Common myeloid progenitor, CD34-positive (primary cell): ENCODE measurements around the gene OBSL1. TPM values are rescaled to one million over a fixed set of nuclear protein-coding genes. Genes with fewer than 3 reads are reported as not detected.

ENCODE experiments used
- CTCF ChIA-PET: fragments of 350-600 bp; sonication (Branson Sonifier 250); formaldehyde crosslinking; loops from one replicate; lab custom pipeline; 2021; ENCODE audit warnings: antibody characterized with exemption; lab: Charles Lee
- POLR2A ChIA-PET: fragments of 350-600 bp; sonication (Branson Sonifier 250); formaldehyde crosslinking; loops from one replicate; lab custom pipeline; 2021; ENCODE audit warnings: antibody characterized with exemption; lab: Charles Lee
- DNase-seq, 3 donors: peaks; one replicate each; pipeline versions ENCODE4 v3.0.0 to v3.0.0-alpha.2; 2013
- H3K27ac ChIP-seq, 2 experiments: 1 replicate in 1 of 2; 2 replicates in 1 of 2; pipeline ENCODE4 v1.7.0; 2013; ENCODE audit warnings: inconsistent platforms in 2 of 2, low read length in 2 of 2, mild to moderate bottlenecking in 2 of 2, low read depth in 1 of 2, moderate library complexity in 1 of 2; ENCODE audit not compliant: severe bottlenecking in 2 of 2, insufficient read depth in 1 of 2, poor library complexity in 1 of 2
- H3K27me3 ChIP-seq, 5 experiments: replicated peaks in 2 of 5; 1 replicate in 3 of 5; 2 replicates in 2 of 5; pipeline versions ENCODE4 v1.6.1 to v1.7.0; 2013; ENCODE audit warnings: low read length in 4 of 5, mild to moderate bottlenecking in 2 of 5, moderate library complexity in 2 of 5, inconsistent platforms in 1 of 5; ENCODE audit not compliant: insufficient read depth in 5 of 5, control insufficient read depth in 4 of 5
- H3K36me3 ChIP-seq, 4 experiments: 1 replicate in 2 of 4; 2 replicates in 2 of 4; pipeline versions ENCODE4 v1.6.1 to v1.7.0; 2013; ENCODE audit warnings: low read length in 3 of 4, control low read depth in 1 of 4, mild to moderate bottlenecking in 1 of 4; ENCODE audit not compliant: control insufficient read depth in 4 of 4, insufficient read depth in 4 of 4
- H3K4me1 ChIP-seq, 4 experiments: 1 replicate in 3 of 4; 2 replicates in 1 of 4; pipeline versions ENCODE4 v1.6.1 to v1.7.1; 2013; ENCODE audit warnings: low read length in 3 of 4, mild to moderate bottlenecking in 3 of 4, control low read depth in 1 of 4, inconsistent platforms in 1 of 4, moderate library complexity in 1 of 4; ENCODE audit not compliant: control insufficient read depth in 4 of 4, insufficient read depth in 4 of 4; ENCODE audit errors: control extremely low read depth in 1 of 4
- H3K4me3 ChIP-seq, 7 experiments: 1 replicate in 4 of 7; 2 replicates in 3 of 7; pipeline versions ENCODE4 v1.5.1 to v1.7.0; 2013; ENCODE audit warnings: mild to moderate bottlenecking in 7 of 7, low read length in 6 of 7, moderate library complexity in 6 of 7, inconsistent platforms in 2 of 7, low read depth in 2 of 7, control low read depth in 1 of 7; ENCODE audit not compliant: insufficient read depth in 4 of 7, control insufficient read depth in 1 of 7; ENCODE audit errors: extremely low read depth in 1 of 7
- H3K9me3 ChIP-seq, 5 experiments: 1 replicate in 4 of 5; 2 replicates in 1 of 5; pipeline versions ENCODE4 v1.6.1 to v1.7.1; 2013; ENCODE audit warnings: low read length in 4 of 5, mild to moderate bottlenecking in 2 of 5, inconsistent platforms in 1 of 5, low read depth in 1 of 5, moderate library complexity in 1 of 5; ENCODE audit not compliant: control insufficient read depth in 4 of 5, insufficient read depth in 2 of 5; ENCODE audit errors: control extremely low read depth in 1 of 5
- WGBS: methylation state at CpG from one replicate; pipeline ENCODE4 v1.1.5; 2013; ENCODE audit not compliant: insufficient coverage; 5-methylcytosine and 5-hydroxymethylcytosine counted together
- polyA plus RNA-seq: library from polyadenylated mRNA; unstranded; fragments of 120-200 nt; gene quantifications from one replicate; pipeline ENCODE4 v1.2.1, GENCODE V29; 2013

OBSL1 gene
- polyA plus RNA-seq, result 72.9 TPM

GRCh38 chr2:219571311-219572236 lies at the start of gene OBSL1:
OBSL1 (minus strand) TSS chr2:219571539; CDS start chr2:219571232, 307 bp downstream.
- H3K4me1 ChIP-seq, result peaks cover 0 to 17% (median 15%) of the 10 kb centered on the region in 4 experiments
- ChIA-PET CTCF (interaction anchor here (0.7 to 2.2 kb wide), 10 partner anchors 11 to 72 kb away, joined by 3 to 18 read pairs (median 6); partner anchors contain the start of genes CHPF and TMEM198), POLR2A (interaction anchor here (0.8 to 1.6 kb wide), 4 partner anchors 11 to 26 kb away, joined by 3 to 6 read pairs (median 3); partner anchors contain the start of gene STK11IP)
- WGBS, result 7% methylated on average over 34 of the region's 42 CpGs
- peak within 1 kb of the TSS; percentile 53 to 86 (median 69) for H3K4me3 ChIP-seq
- H3K27me3 ChIP-seq, result no peaks in the 10 kb centered on the region
- peak within 1 kb of the TSS in 1 of 2 experiments; percentile 58 for H3K27ac ChIP-seq
- H3K36me3 ChIP-seq, result peaks cover 0 to 22% (median 13%) of the 10 kb centered on the region in 4 experiments
- H3K9me3 ChIP-seq, result no peaks in the 10 kb centered on the region
- DNase-seq, result peak; percentile 52 to 63 (median 59)

DNA sequence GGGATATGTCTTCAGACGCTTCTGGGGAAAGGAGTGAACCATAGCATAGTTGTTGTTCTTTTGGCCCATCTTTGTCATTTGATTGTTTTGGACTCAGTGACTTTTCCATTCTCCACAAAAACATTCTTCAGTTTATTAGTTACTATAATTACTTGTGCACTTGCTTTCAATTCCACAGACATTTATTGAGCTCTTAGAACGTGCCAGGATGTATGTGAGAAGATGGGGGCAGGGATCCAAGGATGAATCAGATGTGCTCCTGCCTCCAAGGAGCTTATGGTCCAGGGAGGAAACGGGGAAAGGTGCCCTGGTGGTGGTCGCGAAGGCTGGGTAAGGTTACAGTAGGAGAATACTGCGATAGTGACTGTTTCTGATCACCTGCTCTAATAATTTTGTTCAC lies 49.2 kb upstream of the OBSL1 start:
- Histone ChIP-seq H3K27me3 (peaks cover 0 to 8% (median 2%) of the 10 kb centered on the region in 5 experiments), H3K4me1 (no peaks in the 10 kb centered on the region), H3K36me3 (peaks cover 3 to 12% (median 9%) of the 10 kb centered on the region in 4 experiments), H3K9me3 (no peaks in the 10 kb centered on the region), H3K27ac (no peak overlapping the region), H3K4me3 (no peak overlapping the region)
- 95% methylated on average over 5 of the region's 6 CpGs for WGBS
- no peak for DNase-seq
- ChIA-PET CTCF (interaction anchor here (1.2 to 1.3 kb wide), 2 partner anchors 9 to 47 kb away, joined by 4 to 5 read pairs; no protein-coding TSS in a partner anchor), POLR2A (no interaction called here)

GRCh38 chr2:219619235-219619634 lies 47.9 kb upstream of the OBSL1 start:
- CTCF ChIA-PET, result interaction anchor here (1.0 to 1.2 kb wide), 2 partner anchors 45 to 77 kb away, joined by 3 to 5 read pairs; no protein-coding TSS in a partner anchor
- POLR2A ChIA-PET, result no interaction called here
- 100% methylated on average over 1 of the region's 4 CpGs for WGBS

DNA sequence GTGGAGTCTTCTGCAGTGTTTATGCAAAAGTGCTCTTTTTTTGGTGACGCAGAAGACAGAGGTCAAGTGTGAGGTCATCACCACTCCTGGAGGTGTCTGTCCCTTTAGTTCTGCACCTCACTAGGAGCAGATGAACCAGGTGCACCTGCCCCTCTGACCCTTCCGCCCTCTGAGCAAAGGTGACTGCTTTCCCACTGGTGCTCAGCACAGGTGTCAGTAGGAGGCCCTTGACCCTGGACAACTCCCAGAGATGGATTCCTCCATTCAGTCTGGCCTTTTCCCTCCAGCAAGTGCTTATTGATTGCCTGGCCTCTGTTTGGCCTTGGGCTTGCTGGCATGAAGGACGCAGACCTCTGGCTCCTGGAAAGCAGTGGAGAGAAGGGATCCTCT lies 47.4 kb upstream of the OBSL1 start:
- WGBS, result 100% methylated on average over 2 of the region's 3 CpGs
- CTCF ChIA-PET, result no interaction called here
- Histone ChIP-seq H3K36me3 (peaks cover 7 to 26% (median 19%) of the 10 kb centered on the region in 4 experiments), H3K4me1 (no peaks in the 10 kb centered on the region), H3K27me3 (no peaks in the 10 kb centered on the region), H3K4me3 (no peak overlapping the region), H3K27ac (no peak overlapping the region), H3K9me3 (no peaks in the 10 kb centered on the region)
- POLR2A ChIA-PET, result no interaction called here
- DNase-seq, result no peak

More at GRCh38 chr2:219619235-219619634, 47.9 kb upstream of the OBSL1 start:
- H3K27ac ChIP-seq, result no peak overlapping the region
- no peaks in the 10 kb centered on the region for H3K4me1 ChIP-seq
- H3K27me3 ChIP-seq, result peaks cover 0 to 3% (median 0%) of the 10 kb centered on the region in 5 experiments
- no peak overlapping the region for H3K4me3 ChIP-seq
- no peak for DNase-seq
- peaks cover 7 to 23% (median 17%) of the 10 kb centered on the region in 4 experiments for H3K36me3 ChIP-seq
- no peaks in the 10 kb centered on the region for H3K9me3 ChIP-seq

DNA sequence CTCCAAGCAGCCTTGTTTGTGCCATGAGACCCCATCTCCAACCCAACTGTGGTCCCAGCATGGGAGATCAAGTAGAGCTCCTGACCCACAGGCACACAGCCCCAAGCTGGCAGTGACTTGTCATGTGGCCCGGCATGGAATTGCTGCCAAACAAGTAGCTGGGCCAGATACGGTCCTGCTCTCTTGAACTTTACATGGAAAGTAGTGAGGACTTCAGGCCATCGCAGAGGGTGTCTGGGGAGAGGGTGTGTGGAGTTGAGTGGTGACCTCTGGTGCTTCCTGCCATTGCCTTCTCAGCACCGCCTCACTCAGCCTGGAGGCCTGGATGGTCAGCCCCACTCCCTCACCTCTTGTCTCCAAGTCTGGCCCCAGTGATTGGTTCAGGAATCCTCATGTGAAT lies 45.2 kb upstream of the OBSL1 start:
- ChIA-PET POLR2A (no interaction called here), CTCF (interaction anchor here (1.1 to 2.7 kb wide), 4 partner anchors 14 to 122 kb away, joined by 3 to 8 read pairs (median 4); no protein-coding TSS in a partner anchor)
- DNase-seq, result no peak

DNA sequence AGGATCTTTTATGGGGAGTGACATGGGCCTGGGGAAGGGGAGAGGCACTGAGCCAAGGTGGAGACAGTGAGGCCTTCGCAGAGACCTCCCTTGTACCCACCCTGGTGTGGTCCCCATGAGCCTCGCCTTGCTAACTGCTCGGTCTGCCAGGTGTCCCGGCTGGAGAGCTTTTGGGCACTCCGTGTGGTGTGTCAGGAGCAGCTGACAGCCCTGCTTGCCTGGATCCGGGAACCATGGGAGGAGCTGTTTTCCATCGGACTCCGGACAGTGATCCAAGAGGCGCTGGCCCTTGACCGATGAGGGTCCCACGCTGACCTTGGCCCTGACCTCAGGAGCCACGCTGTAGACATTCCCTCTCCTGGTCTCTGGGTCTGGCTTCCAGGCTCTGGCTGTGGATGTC lies 44.6 kb upstream of the OBSL1 start:
- CTCF ChIA-PET, result interaction anchor here (1.3 to 2.7 kb wide), 3 partner anchors 14 to 26 kb away, joined by 4 to 8 read pairs (median 4); no protein-coding TSS in a partner anchor
- DNase-seq, result no peak
- POLR2A ChIA-PET, result interaction anchor here (1.0 kb wide), 1 partner anchor 13 kb away, joined by 3 read pairs; no protein-coding TSS in a partner anchor

More for the DNA sequence above, 45.2 kb upstream of the OBSL1 start:
- Histone ChIP-seq H3K36me3 (peaks cover 7 to 31% (median 25%) of the 10 kb centered on the region in 4 experiments), H3K27me3 (no peaks in the 10 kb centered on the region), H3K4me1 (peaks cover 0 to 11% (median 7%) of the 10 kb centered on the region in 4 experiments), H3K27ac (no peak overlapping the region), H3K9me3 (no peaks in the 10 kb centered on the region), H3K4me3 (no peak overlapping the region)
- 100% methylated on average over 1 of the region's 4 CpGs for WGBS

More for the DNA sequence above, 44.6 kb upstream of the OBSL1 start:
- H3K36me3 ChIP-seq, result peaks cover 7 to 36% (median 28%) of the 10 kb centered on the region in 4 experiments
- H3K27ac ChIP-seq, result no peak overlapping the region
- H3K27me3 ChIP-seq, result no peaks in the 10 kb centered on the region
- H3K4me3 ChIP-seq, result no peak overlapping the region
- 97% methylated on average over 11 of the region's 12 CpGs for WGBS
- H3K4me1 ChIP-seq, result peaks cover 0 to 11% (median 7%) of the 10 kb centered on the region in 4 experiments
- no peaks in the 10 kb centered on the region for H3K9me3 ChIP-seq
